ENCODE data around the gene PLD4. TPM values are rescaled to one million over a fixed set of nuclear protein-coding genes. Genes with fewer than 3 reads are reported as not detected.

Gene PLD4
- total RNA-seq, 1 donor from 2014 or later: 0.05 TPM

- Mint-ChIP-seq H3K9me3 (ENCODE audit: low read depth) (no peaks in the 10 kb centered on the region), H3K4me3 (ENCODE audit: low read depth) (no peak overlapping the region), H3K4me1 (ENCODE audit: low read depth) (peaks cover 2% of the 10 kb centered on the region)
Measured at GRCh38 chr14:104931304-104931770, 6.7 kb downstream of the PLD4 start.

GRCh38 chr14:104931771-104932675 lies 7.3 kb downstream of the PLD4 start:
- Mint-ChIP-seq H3K36me3 (ENCODE audit: insufficient read depth) (no peaks in the 10 kb centered on the region), H3K9me3 (ENCODE audit: low read depth) (no peaks in the 10 kb centered on the region), H3K4me1 (ENCODE audit: low read depth) (peaks cover 2% of the 10 kb centered on the region), H3K4me3 (ENCODE audit: low read depth) (peak overlapping the region; percentile 48), H3K27ac (no peak overlapping the region), H3K27me3 (peaks cover 51% of the 10 kb centered on the region)
- DNase-seq (ENCODE audit: low spot score, unreplicated experiment): no peak
- TF ChIP-seq CTCF (IDR thresholded peaks at IDR 0.05; ENCODE audit: unreplicated experiment): no peak

More at GRCh38 chr14:104931304-104931770, 6.7 kb downstream of the PLD4 start:
- Mint-ChIP-seq H3K36me3 (ENCODE audit: insufficient read depth) (no peaks in the 10 kb centered on the region), H3K27ac (no peak overlapping the region), H3K27me3 (peaks cover 45% of the 10 kb centered on the region)
- no peak for DNase-seq (ENCODE audit: low spot score, unreplicated experiment)
- no peak for TF ChIP-seq CTCF (IDR thresholded peaks at IDR 0.05; ENCODE audit: unreplicated experiment)

GRCh38 chr14:104932676-104933631 lies 8.3 kb downstream of the PLD4 start:
- peak; percentile 70 for TF ChIP-seq CTCF (IDR thresholded peaks at IDR 0.05; ENCODE audit: unreplicated experiment)
- Mint-ChIP-seq H3K36me3 (ENCODE audit: insufficient read depth) (no peaks in the 10 kb centered on the region), H3K4me3 (ENCODE audit: low read depth) (peak overlapping the region; percentile 26), H3K27ac (no peak overlapping the region), H3K9me3 (ENCODE audit: low read depth) (no peaks in the 10 kb centered on the region), H3K4me1 (ENCODE audit: low read depth) (peaks cover 2% of the 10 kb centered on the region), H3K27me3 (peaks cover 61% of the 10 kb centered on the region)
- peak; percentile 89 for DNase-seq (ENCODE audit: low spot score, unreplicated experiment)

GRCh38 chr14:104933746-104934733 lies 9.4 kb downstream of the PLD4 start:
- TF ChIP-seq CTCF (IDR thresholded peaks at IDR 0.05; ENCODE audit: unreplicated experiment): no peak
- H3K27ac Mint-ChIP-seq: no peak overlapping the region
- no peaks in the 10 kb centered on the region for H3K9me3 Mint-ChIP-seq (ENCODE audit: low read depth)
- H3K36me3 Mint-ChIP-seq (ENCODE audit: insufficient read depth): no peaks in the 10 kb centered on the region
- peaks cover 69% of the 10 kb centered on the region for H3K27me3 Mint-ChIP-seq
- H3K4me3 Mint-ChIP-seq (ENCODE audit: low read depth): peak overlapping the region; percentile 46
- no peak for DNase-seq (ENCODE audit: low spot score, unreplicated experiment)
- H3K4me1 Mint-ChIP-seq (ENCODE audit: low read depth): peaks cover 2% of the 10 kb centered on the region
